ENCODE measurements around the gene GPBAR1. TPM values are rescaled to one million over a fixed set of nuclear protein-coding genes. Genes with fewer than 3 reads are reported as not detected.
A peak's percentile ranks its signal among the peaks of the same experiment; 100 is the strongest.

Gene GPBAR1
- total and polyA plus RNA-seq, 2 experiments from 2014 or later: 0.44 TPM; not detected in 1

GRCh38 chr2:218275371-218276072, 14.7 kb downstream of the GPBAR1 start (continued):
- TF ChIP-seq REST (IDR thresholded peaks at IDR 0.05; ENCODE audit: unreplicated experiment): no peak
- TF ChIP-seq ETS1 (IDR thresholded peaks at IDR 0.05): no peak
- no peak for TF ChIP-seq EZH2phosphoT487 (IDR thresholded peaks at IDR 0.05; ENCODE audit: unreplicated experiment)
- TF ChIP-seq JUNB (IDR thresholded peaks at IDR 0.05; ENCODE audit: unreplicated experiment): no peak
- TF ChIP-seq EZH2 (IDR thresholded peaks at IDR 0.05; ENCODE audit: low read depth, unreplicated experiment): no peak
- TF ChIP-seq CTCF (conservative IDR thresholded peaks at IDR 0.05; ENCODE audit: low read depth in 2 of 2): no peak

- H3K4me1 ChIP-seq (ENCODE audit: insufficient read depth): no peaks in the 10 kb centered on the region; the same call in 1 of the 2 replicates
- H3K27me3 ChIP-seq (ENCODE audit: insufficient read depth): no peaks in the 10 kb centered on the region
- DNase-seq (ENCODE audit: low spot score) (no peak), ATAC-seq (no peak)
- Mint-ChIP-seq H3K36me3 (ENCODE audit: low read depth) (peaks cover 30% of the 10 kb centered on the region), H3K27me3 (ENCODE audit: insufficient read depth, low read depth, poor library complexity) (peaks cover 9% of the 10 kb centered on the region), H3K27ac (no peak overlapping the region), H3K4me3 (no peak overlapping the region), H3K9me3 (no peaks in the 10 kb centered on the region), H3K4me1 (peaks cover 6% of the 10 kb centered on the region; the same call in 1 of the 3 replicates)
- no peaks in the 10 kb centered on the region for H4K20me1 ChIP-seq (replicated peaks; ENCODE audit: insufficient read depth)
- no peak overlapping the region for H3K27ac ChIP-seq (ENCODE audit: low read depth)
- no peaks in the 10 kb centered on the region for H3F3A ChIP-seq (replicated peaks; ENCODE audit: low read depth)
- H2AFZ ChIP-seq: no peak overlapping the region
- no peaks in the 10 kb centered on the region for H3K79me2 ChIP-seq (replicated peaks; ENCODE audit: insufficient read depth)
- no peak overlapping the region for H3K4me2 ChIP-seq
- TF ChIP-seq NANOG (IDR thresholded peaks at IDR 0.05; ENCODE audit: borderline replicate concordance) (no peak), CTCF (conservative IDR thresholded peaks at IDR 0.05; ENCODE audit: low read depth in 2 of 2) (peak in 1 of 2 experiments; percentile 39; a peak in 2 of 4 replicates)
- H3K4me3 ChIP-seq: no peak overlapping the region
- peaks cover 10% of the 10 kb centered on the region for H3K36me3 ChIP-seq (ENCODE audit: insufficient read depth)
- no peaks in the 10 kb centered on the region for H3K9me2 ChIP-seq (ENCODE audit: insufficient read depth)
Measured at GRCh38 chr2:218276986-218277755, 16.4 kb downstream of the GPBAR1 start.
